NCI-H128 (cell line): ENCODE measurements around the gene PCDHGA7.
"Not testable (repeated sequence)": the region's sequence is repeated elsewhere in the genome, so short reads cannot be mapped to it uniquely, and the experiment has no call there.

Experiments used
- DNase-seq: peaks from one replicate; lab custom pipeline; 2025; ENCODE audit not compliant: unreplicated experiment; lab: John Stamatoyannopoulos, UW

PCDHGA7 gene

DNA sequence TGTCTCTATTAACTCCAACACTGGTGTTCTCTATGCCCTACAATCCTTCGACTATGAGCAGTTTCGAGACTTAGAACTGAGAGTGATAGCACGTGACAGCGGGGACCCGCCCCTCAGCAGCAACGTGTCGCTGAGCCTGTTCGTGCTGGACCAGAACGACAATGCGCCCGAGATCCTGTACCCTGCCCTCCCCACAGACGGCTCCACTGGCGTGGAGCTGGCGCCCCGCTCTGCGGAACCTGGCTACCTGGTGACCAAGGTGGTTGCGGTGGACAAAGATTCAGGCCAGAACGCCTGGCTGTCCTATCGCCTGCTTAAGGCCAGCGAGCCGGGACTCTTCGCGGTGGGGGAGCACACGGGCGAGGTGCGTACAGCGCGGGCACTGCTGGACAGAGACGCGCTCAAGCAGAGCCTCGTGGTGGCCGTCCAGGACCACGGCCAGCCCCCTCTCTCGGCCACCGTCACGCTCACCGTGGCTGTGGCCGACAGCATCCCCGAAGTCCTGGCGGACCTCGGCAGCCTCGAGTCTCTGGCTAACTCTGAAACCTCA is 40.3 kb downstream of the PCDHGA7 start:
- DNase-seq = no peak

DNA sequence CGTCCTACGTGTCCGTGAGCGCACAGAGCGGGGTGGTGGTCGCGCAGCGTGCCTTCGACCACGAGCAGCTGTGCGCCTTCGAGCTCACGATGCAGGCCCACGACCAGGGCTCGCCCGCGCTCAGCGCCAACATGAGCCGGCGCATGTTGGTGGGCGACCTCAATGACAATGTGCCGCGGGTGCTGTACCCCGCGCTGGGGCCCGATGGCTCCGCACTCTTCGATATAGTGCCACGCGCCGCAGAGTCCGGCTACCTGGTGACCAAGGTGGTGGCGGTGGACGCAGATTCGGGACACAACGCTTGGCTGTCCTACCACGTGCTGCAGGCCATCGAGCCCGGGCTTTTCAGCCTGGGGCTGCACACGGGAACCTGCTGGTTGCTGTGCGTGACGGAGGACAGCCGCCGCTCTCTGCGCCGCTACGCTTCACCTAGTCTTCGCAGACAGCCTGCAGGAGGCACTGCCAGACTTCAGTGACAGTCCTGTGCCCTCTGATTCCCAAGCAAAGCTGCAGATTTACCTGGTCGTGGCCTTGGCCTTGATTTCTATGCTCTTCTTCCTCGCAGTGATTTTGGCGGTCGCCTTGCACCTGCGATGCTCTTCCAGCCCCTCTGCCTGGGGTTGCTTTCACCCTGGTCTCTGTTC is 45.4 kb downstream of the PCDHGA7 start:
- DNase-seq = no peak

DNA sequence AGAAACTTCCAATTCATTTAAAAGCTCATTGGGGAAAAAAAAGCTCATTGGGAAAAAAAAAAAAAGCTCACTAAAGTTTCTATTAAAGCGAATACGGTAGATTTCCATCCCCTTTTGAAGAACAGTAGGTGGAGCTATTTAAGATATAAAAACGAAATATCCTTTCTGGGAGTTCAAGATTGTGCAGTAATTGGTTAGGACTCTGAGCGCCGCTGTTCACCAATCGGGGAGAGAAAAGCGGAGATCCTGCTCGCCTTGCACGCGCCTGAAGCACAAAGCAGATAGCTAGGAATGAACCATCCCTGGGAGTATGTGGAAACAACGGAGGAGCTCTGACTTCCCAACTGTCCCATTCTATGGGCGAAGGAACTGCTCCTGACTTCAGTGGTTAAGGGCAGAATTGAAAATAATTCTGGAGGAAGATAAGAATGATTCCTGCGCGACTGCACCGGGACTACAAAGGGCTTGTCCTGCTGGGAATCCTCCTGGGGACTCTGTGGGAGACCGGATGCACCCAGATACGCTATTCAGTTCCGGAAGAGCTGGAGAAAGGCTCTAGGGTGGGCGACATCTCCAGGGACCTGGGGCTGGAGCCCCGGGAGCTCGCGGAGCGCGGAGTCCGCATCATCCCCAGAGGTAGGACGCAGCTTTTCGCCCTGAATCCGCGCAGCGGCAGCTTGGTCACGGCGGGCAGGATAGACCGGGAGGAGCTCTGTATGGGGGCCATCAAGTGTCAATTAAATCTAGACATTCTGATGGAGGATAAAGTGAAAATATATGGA is 48.0 kb downstream of the PCDHGA7 start, which contains the start of gene PCDHGA12:
TSS of gene PCDHGA12 (plus strand) at position 176 of the 782 bp plus-strand sequence. CDS start at position 429, 253 bp downstream.
- DNase-seq = no peak

DNA sequence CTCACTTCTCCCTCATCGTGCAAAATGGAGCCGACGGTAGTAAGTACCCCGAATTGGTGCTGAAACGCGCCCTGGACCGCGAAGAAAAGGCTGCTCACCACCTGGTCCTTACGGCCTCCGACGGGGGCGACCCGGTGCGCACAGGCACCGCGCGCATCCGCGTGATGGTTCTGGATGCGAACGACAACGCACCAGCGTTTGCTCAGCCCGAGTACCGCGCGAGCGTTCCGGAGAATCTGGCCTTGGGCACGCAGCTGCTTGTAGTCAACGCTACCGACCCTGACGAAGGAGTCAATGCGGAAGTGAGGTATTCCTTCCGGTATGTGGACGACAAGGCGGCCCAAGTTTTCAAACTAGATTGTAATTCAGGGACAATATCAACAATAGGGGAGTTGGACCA is 48.7 kb downstream of the PCDHGA7 start:
- DNase-seq = no peak

DNA sequence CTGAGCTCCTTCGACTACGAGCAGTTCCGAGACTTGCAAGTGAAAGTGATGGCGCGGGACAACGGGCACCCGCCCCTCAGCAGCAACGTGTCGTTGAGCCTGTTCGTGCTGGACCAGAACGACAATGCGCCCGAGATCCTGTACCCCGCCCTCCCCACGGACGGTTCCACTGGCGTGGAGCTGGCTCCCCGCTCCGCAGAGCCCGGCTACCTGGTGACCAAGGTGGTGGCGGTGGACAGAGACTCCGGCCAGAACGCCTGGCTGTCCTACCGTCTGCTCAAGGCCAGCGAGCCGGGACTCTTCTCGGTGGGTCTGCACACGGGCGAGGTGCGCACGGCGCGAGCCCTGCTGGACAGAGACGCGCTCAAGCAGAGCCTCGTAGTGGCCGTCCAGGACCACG is 49.8 kb downstream of the PCDHGA7 start:
- not testable (repeated sequence) for DNase-seq

GRCh38 chr5:141432726-141433125 is 50.2 kb downstream of the PCDHGA7 start:
- DNase-seq = not testable (repeated sequence)

GRCh38 chr5:141434006-141434405 is 51.5 kb downstream of the PCDHGA7 start:
- DNase-seq = no peak
